Activated CD8-positive, alpha-beta memory T cell treated with anti-CD3 and anti-CD28 coated beads, Interleukin-2, amount 10 ng/mL, durations not matched to agents 7 days and 5 days (primary cell): ENCODE results near the gene SGK1. TPM values are rescaled to one million over a fixed set of nuclear protein-coding genes. Genes with fewer than 3 reads are reported as not detected.
"Not testable (repeated sequence)": the region's sequence is repeated elsewhere in the genome, so short reads cannot be mapped to it uniquely, and the experiment has no call there.

Experiments
- ATAC-seq: fragments of 150-1000 bp; cut with Tn5 transposase; one replicate; pipeline ENCODE4 v1.10.0; 2021; ENCODE audit warnings: moderate library complexity
- CTCF ChIA-PET: fragments of 350-600 bp; sonication (Branson Sonifier 250); formaldehyde crosslinking; loops from one replicate; lab custom pipeline; 2021; ENCODE audit warnings: antibody characterized with exemption; lab: Charles Lee
- DNase-seq: peaks from one replicate; pipeline ENCODE4 v3.0.0-alpha.2; 2020
- H3K27ac Mint-ChIP-seq: one replicate; pipeline ENCODE4 v1.8.0; 2021; ENCODE audit warnings: mild to moderate bottlenecking, mixed read lengths
- H3K27me3 Mint-ChIP-seq: one replicate; pipeline ENCODE4 v1.8.0; 2021; ENCODE audit warnings: mixed read lengths
- H3K36me3 Mint-ChIP-seq: one replicate; pipeline ENCODE4 v1.8.0; 2021; ENCODE audit warnings: mild to moderate bottlenecking, mixed read lengths
- H3K4me1 Mint-ChIP-seq: one replicate; pipeline ENCODE4 v1.8.0; 2021; ENCODE audit warnings: mixed read lengths
- H3K4me3 Mint-ChIP-seq: one replicate; pipeline ENCODE4 v1.8.0; 2021; ENCODE audit warnings: mild to moderate bottlenecking, moderate library complexity, mixed read lengths
- H3K9me3 Mint-ChIP-seq: one replicate; pipeline ENCODE4 v1.8.0; 2022; ENCODE audit warnings: low read depth, mixed read lengths
- total RNA-seq, 2 experiments: library from RNA; stranded (reverse); gene quantifications; one replicate each; pipeline ENCODE4 v1.2.3, GENCODE V29; 2021

The SGK1 gene
- total RNA-seq, 2 experiments from 2014 or later, result 14.8 to 36.5 TPM

- peaks cover 4% of the 10 kb centered on the region for H3K36me3 Mint-ChIP-seq
- no peak for ATAC-seq
- no peak overlapping the region for H3K4me3 Mint-ChIP-seq
- H3K27me3 Mint-ChIP-seq, result no peaks in the 10 kb centered on the region
- peaks cover 18% of the 10 kb centered on the region for H3K4me1 Mint-ChIP-seq
- no peak overlapping the region for H3K27ac Mint-ChIP-seq
- no peaks in the 10 kb centered on the region for H3K9me3 Mint-ChIP-seq
- CTCF ChIA-PET, result interaction anchor here (0.7 to 1.2 kb wide), 3 partner anchors 12 to 447 kb away, joined by 3 read pairs; no protein-coding TSS in a partner anchor
- no peak for DNase-seq
These were observed 124.1 kb downstream of the SGK1 start for GRCh38 chr6:134193536-134194498.

DNA sequence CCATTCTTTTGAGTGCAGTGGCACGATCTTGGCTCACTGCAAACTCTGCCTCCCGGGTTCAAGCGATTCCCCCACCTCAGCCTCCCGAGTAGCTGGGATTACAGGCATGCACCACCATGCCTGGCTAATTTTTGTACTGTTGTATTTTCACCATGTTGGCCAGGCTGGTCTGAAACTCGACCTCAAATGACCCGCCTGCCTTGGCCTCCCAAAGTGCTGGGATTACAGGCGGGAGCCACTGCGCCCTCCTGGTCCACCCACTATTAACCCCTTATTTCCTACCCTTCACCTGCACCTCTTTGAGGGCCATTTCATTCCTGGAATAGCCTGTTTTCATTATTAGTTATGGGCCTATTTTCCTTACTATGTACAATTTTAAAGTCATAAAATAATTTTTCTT lies 125.3 kb downstream of the SGK1 start:
- ATAC-seq, H3K27me3 Mint-ChIP-seq, H3K36me3 Mint-ChIP-seq, DNase-seq, H3K9me3 Mint-ChIP-seq, H3K27ac Mint-ChIP-seq, H3K4me3 Mint-ChIP-seq: not testable (repeated sequence)
- H3K4me1 Mint-ChIP-seq, result peaks cover 16% of the 10 kb centered on the region
- CTCF ChIA-PET, result interaction anchor here (1.1 to 1.2 kb wide), 2 partner anchors 11 to 13 kb away, joined by 3 read pairs; no protein-coding TSS in a partner anchor

GRCh38 chr6:134190883-134191282 lies 127.0 kb downstream of the SGK1 start:
- no peak for ATAC-seq
- Mint-ChIP-seq H3K4me3 (no peak overlapping the region), H3K36me3 (no peaks in the 10 kb centered on the region), H3K27ac (no peak overlapping the region), H3K4me1 (peaks cover 5% of the 10 kb centered on the region), H3K9me3 (no peaks in the 10 kb centered on the region), H3K27me3 (no peaks in the 10 kb centered on the region)
- CTCF ChIA-PET, result no interaction called here
- DNase-seq, result no peak

- H3K4me1 Mint-ChIP-seq, result peaks cover 4% of the 10 kb centered on the region
- no peaks in the 10 kb centered on the region for H3K9me3 Mint-ChIP-seq
- H3K4me3 Mint-ChIP-seq, result no peak overlapping the region
- no peaks in the 10 kb centered on the region for H3K27me3 Mint-ChIP-seq
- CTCF ChIA-PET, result no interaction called here
- no peak overlapping the region for H3K27ac Mint-ChIP-seq
- no peak for DNase-seq
- ATAC-seq, result no peak
- no peaks in the 10 kb centered on the region for H3K36me3 Mint-ChIP-seq
These were observed 130.2 kb downstream of the SGK1 start for GRCh38 chr6:134187751-134188150.

DNA sequence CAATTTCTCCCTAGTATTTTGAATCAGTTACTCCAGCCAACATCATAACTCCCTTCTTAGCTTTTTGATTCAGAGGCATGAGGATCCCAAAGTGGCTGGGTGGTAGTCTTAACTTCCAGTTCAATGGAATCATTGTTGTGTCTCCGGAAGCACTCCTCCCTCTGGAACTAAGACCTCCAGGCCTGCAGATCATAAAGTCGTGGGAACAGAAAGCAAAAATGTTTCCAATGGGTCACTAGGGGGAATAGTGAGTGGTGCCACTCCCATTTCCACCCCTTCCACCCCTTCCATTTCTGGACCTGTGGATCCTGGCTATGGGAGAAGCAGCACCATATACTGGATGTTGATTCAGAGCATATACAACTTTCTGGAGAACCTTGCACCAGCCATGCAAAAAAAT lies 130.8 kb downstream of the SGK1 start:
- H3K27ac Mint-ChIP-seq, result no peak overlapping the region
- peaks cover 4% of the 10 kb centered on the region for H3K4me1 Mint-ChIP-seq
- no peak overlapping the region for H3K4me3 Mint-ChIP-seq
- H3K27me3 Mint-ChIP-seq, result no peaks in the 10 kb centered on the region
- DNase-seq (no peak), ATAC-seq (no peak)
- CTCF ChIA-PET, result no interaction called here
- no peaks in the 10 kb centered on the region for H3K36me3 Mint-ChIP-seq
- no peaks in the 10 kb centered on the region for H3K9me3 Mint-ChIP-seq

- H3K4me3 Mint-ChIP-seq, result no peak overlapping the region
- H3K27me3 Mint-ChIP-seq, result no peaks in the 10 kb centered on the region
- H3K27ac Mint-ChIP-seq, result no peak overlapping the region
- peaks cover 4% of the 10 kb centered on the region for H3K4me1 Mint-ChIP-seq
- H3K9me3 Mint-ChIP-seq, result no peaks in the 10 kb centered on the region
- ATAC-seq (no peak), DNase-seq (no peak)
- H3K36me3 Mint-ChIP-seq, result no peaks in the 10 kb centered on the region
- CTCF ChIA-PET, result no interaction called here
These were observed 131.6 kb downstream of the SGK1 start for GRCh38 chr6:134186355-134186754.

GRCh38 chr6:134185277-134185676 lies 132.6 kb downstream of the SGK1 start:
- Mint-ChIP-seq H3K36me3 (no peaks in the 10 kb centered on the region), H3K4me1 (peaks cover 4% of the 10 kb centered on the region), H3K27me3 (no peaks in the 10 kb centered on the region), H3K4me3 (no peak overlapping the region), H3K9me3 (no peaks in the 10 kb centered on the region), H3K27ac (no peak overlapping the region)
- DNase-seq (no peak), ATAC-seq (no peak)
- CTCF ChIA-PET, result no interaction called here

DNA sequence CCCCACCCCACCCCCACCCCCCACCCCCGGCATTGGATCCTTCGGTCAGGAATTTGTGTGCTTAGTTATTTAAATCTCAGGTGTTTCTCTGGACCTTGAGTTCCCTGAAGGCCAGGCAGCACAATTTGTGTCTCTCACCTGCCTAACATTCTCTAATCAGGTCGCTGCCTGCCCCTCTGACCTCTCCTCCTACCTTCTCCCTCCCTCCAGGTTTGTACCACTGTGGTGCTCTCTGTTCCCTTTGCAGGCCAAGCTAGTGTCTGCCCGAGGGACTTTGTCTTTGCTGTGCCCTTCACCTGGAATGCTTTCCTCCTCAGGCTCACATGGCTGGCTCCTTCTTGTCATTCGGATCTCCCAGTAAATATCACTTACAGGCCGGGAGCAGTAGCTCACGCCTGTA lies 134.1 kb downstream of the SGK1 start:
- CTCF ChIA-PET, result interaction anchor here (0.5 to 1.6 kb wide), 2 partner anchors 213 to 454 kb away, joined by 3 read pairs; no protein-coding TSS in a partner anchor
- no peak for ATAC-seq
- H3K27ac Mint-ChIP-seq, result no peak overlapping the region

DNA sequence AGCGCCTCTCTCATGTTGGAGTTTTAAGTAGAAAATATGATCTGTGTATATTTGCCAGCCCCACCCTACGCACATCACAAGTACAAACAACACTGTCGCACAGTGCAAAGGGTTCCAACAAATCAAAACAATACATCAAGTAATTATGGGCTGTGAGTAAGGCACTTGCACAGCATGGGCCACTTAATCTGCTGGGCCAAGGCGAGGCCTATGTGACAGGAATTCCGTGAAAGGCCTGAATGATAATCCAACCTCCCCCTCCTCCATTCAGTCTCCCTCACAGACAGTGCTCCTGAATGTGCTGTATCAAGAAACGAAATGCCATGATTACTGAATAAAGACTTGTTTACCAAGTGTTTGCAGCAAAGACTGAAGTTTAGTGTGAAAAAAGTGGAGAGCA lies 135.4 kb downstream of the SGK1 start:
- H3K27ac Mint-ChIP-seq, result no peak overlapping the region
- H3K36me3 Mint-ChIP-seq, result no peaks in the 10 kb centered on the region
- no peak overlapping the region for H3K4me3 Mint-ChIP-seq
- ATAC-seq, result no peak
- DNase-seq, result no peak
- H3K27me3 Mint-ChIP-seq, result no peaks in the 10 kb centered on the region
- peaks cover 15% of the 10 kb centered on the region for H3K4me1 Mint-ChIP-seq
- no peaks in the 10 kb centered on the region for H3K9me3 Mint-ChIP-seq
- CTCF ChIA-PET, result interaction anchor here (0.8 kb wide), 1 partner anchor 11 kb away, joined by 3 read pairs; no protein-coding TSS in a partner anchor

More for the DNA sequence above, 134.1 kb downstream of the SGK1 start:
- H3K36me3 Mint-ChIP-seq, result no peaks in the 10 kb centered on the region
- H3K9me3 Mint-ChIP-seq, result no peaks in the 10 kb centered on the region
- DNase-seq, result no peak
- peaks cover 4% of the 10 kb centered on the region for H3K4me1 Mint-ChIP-seq
- no peaks in the 10 kb centered on the region for H3K27me3 Mint-ChIP-seq
- H3K4me3 Mint-ChIP-seq, result no peak overlapping the region

- not testable (repeated sequence) for DNase-seq, H3K4me3 Mint-ChIP-seq, ATAC-seq, H3K27ac Mint-ChIP-seq, H3K36me3 Mint-ChIP-seq, H3K9me3 Mint-ChIP-seq, H3K27me3 Mint-ChIP-seq
- H3K4me1 Mint-ChIP-seq, result peaks cover 20% of the 10 kb centered on the region
- CTCF ChIA-PET, result interaction anchor here (0.8 kb wide), 1 partner anchor 11 kb away, joined by 3 read pairs; no protein-coding TSS in a partner anchor
These were observed 136.2 kb downstream of the SGK1 start for GRCh38 chr6:134181726-134182125.

- H3K27me3 Mint-ChIP-seq, H3K36me3 Mint-ChIP-seq, DNase-seq, ATAC-seq, H3K27ac Mint-ChIP-seq, CTCF ChIA-PET, H3K9me3 Mint-ChIP-seq, H3K4me3 Mint-ChIP-seq: not testable (repeated sequence)
- H3K4me1 Mint-ChIP-seq, result peaks cover 20% of the 10 kb centered on the region
These were observed 136.7 kb downstream of the SGK1 start for GRCh38 chr6:134181251-134181650.

DNA sequence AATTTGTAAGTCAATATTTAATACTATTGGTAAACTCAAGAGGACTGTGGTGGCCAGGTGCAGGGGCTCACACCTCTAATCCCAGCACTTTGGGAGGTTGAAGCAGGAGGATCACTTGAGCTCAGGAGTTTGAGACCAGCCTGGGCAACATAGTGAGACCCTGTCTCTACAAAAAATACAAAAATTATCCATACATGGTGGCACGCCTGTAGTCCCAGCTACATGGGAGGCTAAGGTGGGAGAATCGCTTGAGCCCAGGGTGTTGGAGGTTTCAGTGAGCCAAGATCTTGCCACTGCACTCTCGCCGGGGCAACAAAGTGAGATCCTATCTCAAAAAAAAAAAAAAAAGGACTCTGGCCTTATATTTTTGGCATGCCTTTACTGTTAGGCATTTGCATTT lies 137.4 kb downstream of the SGK1 start:
- H3K4me1 Mint-ChIP-seq, result peaks cover 26% of the 10 kb centered on the region
- H3K4me3 Mint-ChIP-seq, H3K27me3 Mint-ChIP-seq, H3K9me3 Mint-ChIP-seq, ATAC-seq, DNase-seq, CTCF ChIA-PET, H3K36me3 Mint-ChIP-seq, H3K27ac Mint-ChIP-seq: not testable (repeated sequence)

DNA sequence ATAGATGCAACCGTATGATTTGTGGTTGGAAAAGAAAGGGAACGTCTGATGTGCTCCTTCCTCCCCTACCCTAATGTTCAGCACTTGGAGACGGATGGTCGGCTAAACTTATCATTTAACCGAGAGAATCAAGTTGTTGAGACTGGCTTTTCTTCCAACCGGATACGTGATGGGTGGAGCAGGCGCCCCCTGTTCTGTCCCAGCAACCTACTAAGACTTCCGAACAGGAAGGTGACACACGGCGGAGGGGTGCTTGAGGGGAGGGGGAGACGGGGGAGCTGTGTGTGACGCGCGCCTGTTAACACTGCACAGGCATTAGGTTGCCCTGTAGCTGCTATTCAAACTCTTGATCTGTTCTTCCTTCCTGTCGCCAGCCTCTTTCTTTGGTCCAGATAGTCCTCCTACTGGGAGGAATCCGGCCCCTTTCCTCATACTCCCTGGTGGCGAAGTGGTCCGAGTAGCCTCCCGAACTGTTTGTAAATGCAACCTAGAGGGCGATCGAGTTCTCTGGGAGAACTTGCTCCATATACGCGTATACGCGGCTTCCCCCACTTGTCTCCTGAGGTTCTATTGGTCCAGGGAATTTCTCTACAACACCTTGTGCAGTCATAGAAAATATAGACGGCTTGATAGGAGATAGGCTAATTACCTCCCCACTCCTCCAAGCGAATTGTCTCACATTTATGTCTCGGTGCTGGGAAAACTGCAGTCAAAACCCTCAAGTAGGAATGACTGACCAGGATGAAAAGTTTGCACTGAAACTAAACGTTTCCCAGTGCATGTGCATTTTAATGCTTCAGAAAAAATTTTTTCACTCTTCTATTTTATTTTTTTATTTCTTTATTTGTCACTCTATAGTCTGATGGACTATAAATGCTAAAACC lies 139.5 kb downstream of the SGK1 start:
- Mint-ChIP-seq H3K36me3 (peaks cover 2% of the 10 kb centered on the region), H3K27me3 (no peaks in the 10 kb centered on the region), H3K27ac (peak overlapping the region; percentile 77), H3K4me3 (peak overlapping the region; percentile 77), H3K4me1 (peaks cover 29% of the 10 kb centered on the region), H3K9me3 (no peaks in the 10 kb centered on the region)
- CTCF ChIA-PET, result interaction anchor here (0.5 to 2.6 kb wide), 19 partner anchors 17 to 762 kb away, joined by 3 to 24 read pairs (median 3); no protein-coding TSS in a partner anchor
- peak; percentile 77 for DNase-seq
- ATAC-seq, result peak; percentile 42
